NCI-H1417 treated with DMSO at 0.1 percent for 48 hours (cell line): ENCODE data around the gene RB1.

Source experiments
- DNase-seq: peaks from one replicate; lab custom pipeline; 2025; lab: John Stamatoyannopoulos, UW

RB1 gene

DNA sequence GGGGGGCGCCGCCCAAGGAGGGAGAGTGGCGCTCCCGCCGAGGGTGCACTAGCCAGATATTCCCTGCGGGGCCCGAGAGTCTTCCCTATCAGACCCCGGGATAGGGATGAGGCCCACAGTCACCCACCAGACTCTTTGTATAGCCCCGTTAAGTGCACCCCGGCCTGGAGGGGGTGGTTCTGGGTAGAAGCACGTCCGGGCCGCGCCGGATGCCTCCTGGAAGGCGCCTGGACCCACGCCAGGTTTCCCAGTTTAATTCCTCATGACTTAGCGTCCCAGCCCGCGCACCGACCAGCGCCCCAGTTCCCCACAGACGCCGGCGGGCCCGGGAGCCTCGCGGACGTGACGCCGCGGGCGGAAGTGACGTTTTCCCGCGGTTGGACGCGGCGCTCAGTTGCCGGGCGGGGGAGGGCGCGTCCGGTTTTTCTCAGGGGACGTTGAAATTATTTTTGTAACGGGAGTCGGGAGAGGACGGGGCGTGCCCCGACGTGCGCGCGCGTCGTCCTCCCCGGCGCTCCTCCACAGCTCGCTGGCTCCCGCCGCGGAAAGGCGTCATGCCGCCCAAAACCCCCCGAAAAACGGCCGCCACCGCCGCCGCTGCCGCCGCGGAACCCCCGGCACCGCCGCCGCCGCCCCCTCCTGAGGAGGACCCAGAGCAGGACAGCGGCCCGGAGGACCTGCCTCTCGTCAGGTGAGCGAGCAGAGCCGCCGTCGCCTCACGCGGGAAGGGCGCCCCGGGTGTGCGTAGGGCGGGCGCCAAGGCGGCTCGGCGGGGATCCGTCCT, at the start of gene RB1:
RB1 (plus strand) TSS at position 393 of the 784 bp plus-strand sequence; CDS start at position 555, 162 bp downstream.
- DNase-seq: peak; percentile 43

DNA sequence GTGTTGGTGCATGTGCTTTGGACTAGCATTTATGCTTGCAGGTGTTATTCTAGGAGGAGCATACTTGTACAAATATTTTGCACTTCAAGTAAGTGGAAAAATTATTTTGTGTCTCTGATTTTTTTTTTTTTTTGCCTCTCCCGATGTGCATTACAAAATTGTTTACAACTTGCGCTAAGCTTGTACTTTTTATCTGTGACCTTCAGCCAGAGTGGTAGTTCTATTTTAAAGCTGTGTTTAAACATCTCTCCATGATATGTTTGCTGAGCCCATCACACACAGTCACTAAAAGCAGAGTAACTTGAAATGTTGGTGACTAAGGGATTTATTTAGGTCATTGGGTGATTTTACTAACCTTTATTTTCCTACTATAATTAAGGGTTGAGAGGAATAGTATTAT, 49.7 kb upstream of the RB1 start:
- DNase-seq: no peak

DNA sequence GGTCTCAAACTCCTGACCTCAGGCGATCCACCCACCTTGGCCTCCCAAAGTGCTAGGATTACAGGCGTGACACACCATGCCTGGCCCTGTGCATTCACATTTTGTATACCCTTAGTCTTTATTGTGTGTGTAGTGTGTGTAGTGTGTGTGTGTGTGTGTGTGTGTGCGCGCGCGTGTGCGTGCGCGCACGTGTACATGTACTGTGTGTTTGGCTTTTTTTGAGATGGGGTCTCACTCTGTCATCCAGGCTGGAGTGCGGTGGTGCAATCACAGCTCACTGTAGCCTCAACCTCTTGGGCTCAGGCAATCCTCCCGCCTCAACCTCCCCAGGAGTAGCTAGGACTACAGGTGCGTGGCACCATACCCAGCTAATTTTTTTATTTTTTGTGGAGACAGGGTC, 48.5 kb upstream of the RB1 start:
- no peak for DNase-seq

DNA sequence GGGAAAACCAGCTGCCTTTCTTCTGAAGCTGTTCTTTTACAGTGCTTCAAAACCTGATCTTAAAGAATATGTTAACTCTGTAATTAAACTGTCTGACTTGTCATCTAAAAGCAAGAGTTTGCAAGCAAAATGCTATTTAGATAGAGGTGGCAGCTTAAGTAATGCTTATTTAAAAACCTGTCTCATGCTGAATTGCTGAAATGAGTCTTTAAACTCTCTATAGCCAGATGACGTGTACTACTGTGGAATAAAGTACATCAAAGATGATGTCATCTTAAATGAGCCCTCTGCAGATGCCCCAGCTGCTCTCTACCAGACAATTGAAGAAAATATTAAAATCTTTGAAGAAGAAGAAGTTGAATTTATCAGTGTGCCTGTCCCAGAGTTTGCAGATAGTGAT, 47.6 kb upstream of the RB1 start:
- no peak for DNase-seq

DNA sequence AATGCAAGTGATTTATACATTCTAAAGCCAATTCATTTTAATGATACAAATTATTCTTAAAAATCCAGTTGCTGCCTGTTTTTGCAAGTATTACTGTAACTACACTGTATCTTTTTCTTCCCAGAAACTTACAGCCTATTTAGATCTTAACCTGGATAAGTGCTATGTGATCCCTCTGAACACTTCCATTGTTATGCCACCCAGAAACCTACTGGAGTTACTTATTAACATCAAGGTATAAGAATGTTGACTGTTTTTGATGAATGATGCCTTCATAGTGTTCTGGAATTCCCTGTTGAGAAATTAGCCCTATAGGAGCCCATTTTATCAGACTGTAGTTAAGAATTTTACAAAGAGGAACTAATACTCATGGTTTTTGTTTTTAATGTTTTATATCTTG, 45.5 kb upstream of the RB1 start:
- no peak for DNase-seq

DNA sequence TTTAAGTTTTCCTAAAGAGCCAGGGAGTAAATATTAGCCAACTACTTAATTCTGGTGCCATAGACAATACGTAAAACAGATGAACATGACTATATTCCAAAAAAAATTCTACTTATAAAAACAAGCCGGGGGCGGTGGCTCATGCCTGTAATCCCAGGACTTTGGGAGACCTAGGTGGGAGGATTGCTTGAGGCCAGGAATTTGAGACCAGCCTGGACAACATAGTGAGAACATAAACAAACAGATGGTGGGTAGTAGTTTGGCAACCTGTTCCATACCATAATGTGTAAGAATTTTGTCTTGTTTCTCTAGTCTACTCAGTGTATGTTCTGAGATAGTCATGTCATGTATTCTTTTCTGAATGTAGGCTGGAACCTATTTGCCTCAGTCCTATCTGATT, 45.1 kb upstream of the RB1 start:
- no peak for DNase-seq

DNA sequence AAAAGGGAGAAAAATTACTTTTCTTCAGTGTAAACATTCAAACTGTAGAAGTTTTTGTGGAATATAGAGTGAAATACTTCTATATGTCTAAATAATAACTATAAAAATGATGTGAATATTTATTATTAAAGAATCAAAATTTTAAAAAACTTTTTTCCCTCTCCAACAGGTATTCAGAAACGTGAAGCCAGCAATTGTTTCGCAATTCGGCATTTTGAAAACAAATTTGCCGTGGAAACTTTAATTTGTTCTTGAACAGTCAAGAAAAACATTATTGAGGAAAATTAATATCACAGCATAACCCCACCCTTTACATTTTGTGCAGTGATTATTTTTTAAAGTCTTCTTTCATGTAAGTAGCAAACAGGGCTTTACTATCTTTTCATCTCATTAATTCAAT, 42.6 kb upstream of the RB1 start:
- DNase-seq: no peak

DNA sequence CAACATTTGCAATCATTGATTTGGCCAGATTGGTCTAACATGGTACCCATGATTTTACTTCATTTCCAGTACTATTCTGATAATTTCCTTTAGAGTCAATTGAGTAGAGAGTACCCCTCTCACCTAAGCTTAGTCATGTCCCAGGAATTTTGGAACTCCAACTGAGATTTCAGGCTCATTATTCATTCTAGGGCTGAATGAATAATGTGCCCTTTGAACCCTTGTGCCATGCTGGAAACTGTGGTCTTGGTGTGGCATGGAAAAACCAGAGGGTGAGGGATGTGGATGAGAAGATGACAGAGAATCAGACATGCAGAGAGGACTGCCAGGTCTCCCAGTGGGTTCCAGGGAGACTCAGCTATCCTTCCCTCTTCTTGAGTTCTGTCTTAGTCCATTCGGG, 40.4 kb upstream of the RB1 start:
- DNase-seq: no peak

DNA sequence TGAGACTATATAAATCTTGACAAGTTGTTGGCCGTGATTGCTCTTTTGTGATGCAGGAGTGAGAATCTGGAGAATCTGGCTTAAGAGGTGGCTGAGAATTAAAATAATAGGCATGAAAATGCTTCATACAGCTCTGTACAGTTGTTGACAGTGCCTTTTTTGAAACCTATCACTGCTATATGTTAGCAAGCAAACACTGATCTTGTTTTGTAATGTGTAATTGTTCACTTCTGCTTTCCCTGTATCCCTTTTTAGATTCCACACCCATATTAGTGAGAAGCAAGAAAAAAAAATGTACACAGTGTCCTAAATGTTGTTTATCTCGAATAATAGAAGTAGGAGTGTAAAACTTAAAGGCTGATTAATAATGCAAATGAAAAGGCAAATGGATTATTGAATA, 39.5 kb upstream of the RB1 start:
- no peak for DNase-seq

DNA sequence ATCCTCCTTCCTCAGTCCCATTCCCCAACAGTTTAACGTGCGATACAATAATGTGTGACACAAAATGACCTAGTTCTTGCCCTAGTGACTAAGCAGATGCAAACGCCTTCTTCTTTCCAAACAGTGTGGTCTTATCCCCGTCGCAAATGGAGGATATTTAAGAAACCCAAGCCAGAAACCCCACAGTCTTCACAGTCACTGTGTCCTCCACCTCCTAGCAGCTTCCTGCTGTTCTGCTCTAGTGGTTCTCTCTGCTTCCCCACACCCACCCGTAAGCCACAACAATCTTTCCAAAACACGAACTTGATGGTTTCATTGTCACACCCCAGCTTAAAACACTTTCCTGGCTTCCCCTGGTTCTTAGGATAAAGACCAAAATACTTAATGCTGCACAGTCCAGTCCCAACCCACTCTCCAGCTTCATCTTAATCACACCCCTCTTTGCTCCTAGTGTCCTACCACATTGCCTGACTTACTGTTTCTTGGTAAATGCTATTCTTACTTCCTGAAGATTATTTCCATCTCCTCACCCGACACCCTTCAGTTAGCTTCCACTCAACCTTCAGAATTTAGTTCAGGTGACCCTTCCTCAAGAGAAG, 38.2 kb upstream of the RB1 start:
- no peak for DNase-seq

DNA sequence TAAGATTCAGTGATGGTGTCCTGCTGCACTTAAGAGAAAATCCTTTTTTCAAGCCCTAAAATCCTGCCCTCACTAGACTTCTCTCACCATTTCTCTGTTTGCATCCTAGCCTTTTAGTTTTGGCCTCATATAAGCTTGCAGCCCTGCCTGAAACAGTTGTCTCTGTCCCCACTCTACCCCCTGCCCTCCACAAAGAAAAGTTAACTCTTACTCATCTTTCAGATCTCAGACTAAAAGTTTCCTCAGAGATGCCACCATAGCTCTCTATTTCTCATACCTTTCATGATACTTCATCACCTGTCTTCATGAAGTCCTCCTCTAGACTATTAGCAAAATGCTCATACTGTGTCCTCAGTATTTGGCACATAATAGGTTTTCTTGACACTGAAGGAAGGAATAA, 37.4 kb upstream of the RB1 start:
- DNase-seq: no peak

DNA sequence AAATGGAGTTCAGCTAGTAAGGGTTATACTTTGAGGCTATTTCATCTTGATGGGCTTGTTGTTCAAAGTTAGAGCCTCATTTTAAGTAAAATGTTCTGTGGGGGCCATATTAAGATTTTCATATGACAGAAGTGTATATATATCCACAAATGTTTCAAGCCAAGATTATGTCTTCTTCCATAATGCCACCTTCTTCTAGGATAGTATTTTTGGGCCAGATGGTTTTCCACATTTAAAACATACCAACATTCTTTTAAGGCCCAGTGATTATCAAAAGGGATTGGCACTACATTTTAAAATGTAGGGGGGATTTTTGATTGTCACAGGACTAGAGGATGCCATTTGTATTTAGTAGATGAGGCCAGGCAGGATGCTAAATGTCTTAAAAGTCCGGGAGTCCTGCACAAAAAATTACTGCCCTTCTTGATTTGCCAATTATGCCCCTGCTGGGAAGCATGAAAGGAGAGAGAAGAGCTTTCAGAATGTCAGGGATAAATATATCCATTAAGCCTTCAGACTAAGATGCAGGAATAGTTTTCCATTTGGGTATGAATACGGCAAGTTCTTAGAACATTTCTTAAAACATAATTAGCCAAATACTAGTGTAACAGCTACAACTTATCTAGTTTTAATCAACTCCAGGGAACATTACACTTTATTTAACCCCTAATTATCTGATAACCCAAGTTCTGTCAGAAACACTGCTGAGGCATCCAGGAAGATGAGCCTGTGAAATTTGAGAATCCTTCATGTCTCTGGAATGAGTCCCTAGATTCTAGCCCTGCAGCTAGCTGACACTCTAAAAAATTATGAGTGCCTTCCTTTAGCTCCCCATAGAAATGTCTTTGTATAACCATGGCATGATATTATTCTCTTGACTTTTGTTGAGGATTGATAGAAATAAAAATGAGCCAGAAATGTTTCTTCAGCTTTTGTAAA, 36.6 kb upstream of the RB1 start:
- DNase-seq: no peak

DNA sequence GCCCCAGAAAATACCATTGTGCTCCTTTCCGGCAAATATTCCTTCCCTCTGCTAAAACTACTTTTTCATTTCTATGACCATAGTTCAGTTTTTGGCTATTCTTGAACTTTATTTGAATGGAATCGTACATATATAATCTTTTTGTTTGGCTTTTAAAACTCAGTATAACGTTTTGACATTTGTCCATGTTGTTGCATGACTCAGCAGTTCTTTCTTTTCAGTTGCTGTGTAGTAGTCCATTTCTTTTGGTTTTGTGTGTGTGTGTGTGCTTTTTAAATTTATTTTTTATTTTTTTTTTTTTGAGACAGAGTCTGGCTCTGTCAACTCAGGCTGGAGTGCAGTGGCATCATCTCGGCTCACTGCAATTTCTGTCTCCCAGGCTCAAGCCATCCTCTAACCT, 35.5 kb upstream of the RB1 start:
- no peak for DNase-seq

DNA sequence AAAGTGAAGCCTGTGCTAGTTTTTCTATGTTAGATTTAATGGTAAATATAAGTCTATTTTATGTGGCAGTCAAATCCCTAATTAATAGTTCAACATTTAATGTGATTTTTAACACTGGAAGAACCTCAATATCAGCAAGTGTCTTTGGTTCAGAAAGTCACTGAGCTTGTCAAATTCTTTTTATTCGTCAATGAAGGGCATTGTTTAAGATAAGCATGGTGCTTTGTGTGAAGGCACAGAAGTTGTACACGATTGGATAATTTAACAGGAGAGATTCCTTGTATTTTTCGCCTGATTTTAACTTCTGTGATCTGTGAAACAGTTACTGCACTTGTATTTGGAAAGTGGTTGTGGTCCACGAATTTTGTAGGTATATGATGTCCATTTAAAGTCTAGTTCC, 30.2 kb upstream of the RB1 start:
- DNase-seq: no peak

DNA sequence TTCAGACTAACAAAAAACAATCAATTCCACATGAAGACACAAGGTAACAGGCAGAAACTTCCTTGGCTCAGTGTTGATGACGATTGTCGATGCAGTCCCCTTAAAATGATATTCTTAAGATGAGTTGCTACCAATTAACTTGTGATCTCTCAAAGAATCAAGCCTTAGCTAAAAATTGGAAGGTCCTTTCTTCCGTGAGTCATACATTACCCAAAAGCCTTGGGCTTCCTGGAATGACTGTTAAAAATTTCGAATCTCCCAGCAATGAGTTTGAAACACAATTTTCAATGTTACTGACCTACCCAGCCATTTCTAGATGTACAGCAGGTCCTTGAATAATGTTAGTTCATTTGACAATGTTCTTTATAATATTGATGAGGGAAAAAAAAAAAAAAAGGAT, 28.0 kb upstream of the RB1 start:
- DNase-seq: no peak

DNA sequence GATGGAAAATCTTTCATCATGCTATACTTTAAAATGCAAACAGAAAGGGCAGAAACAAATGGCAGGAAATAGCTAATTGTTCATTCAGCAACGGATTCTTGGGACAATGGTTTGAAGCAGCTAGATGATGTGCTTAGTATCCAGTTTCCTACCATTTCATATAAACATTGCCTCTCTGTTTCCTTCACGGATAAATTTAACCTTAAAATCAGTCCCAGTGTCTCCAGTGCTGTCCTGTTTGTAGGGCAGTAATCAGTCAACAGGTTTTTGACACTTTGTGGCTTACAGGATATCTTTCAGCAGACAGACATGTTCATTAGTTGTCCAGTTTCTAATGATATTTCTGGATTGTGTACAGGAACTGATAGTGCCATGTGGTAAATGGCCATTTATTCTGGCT, 24.7 kb upstream of the RB1 start:
- no peak for DNase-seq

DNA sequence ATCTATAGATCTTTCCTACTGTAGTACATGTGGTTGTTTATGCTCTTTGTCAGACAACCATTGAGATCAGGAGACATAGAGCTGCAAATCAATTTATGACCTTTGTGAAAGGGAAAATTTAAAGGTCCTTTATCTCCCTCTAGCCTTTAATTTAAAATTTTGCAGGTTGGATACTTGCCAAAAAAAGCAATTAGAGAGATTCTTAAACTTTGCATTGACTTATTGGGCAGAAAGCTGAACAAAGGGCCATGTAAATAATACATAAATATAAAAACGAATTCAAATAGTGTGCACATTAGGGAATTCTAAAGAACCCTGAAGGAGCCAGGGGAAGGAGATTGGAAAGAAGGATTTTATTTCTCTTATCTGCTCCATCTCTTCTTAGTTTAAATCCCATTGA, 22.0 kb upstream of the RB1 start:
- no peak for DNase-seq

DNA sequence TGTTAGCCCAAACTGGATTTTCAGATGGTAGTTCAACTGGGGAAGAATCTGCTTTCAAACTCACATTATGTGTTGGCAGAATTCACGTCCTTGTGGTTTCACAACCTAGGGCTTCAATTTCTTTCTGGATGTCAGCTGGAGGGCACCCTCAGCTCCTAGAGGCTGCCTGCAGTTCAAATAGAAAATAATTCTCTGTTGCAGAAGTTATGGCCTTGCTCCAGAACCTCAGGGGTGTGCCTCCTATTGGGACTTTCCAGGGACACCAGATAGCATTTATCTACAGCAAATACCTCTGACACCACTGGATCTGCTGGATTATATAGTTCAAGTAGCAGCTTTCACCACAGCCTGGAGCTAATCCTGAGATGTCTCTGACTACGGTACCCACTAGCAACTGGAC, 11.8 kb upstream of the RB1 start:
- DNase-seq: no peak

DNA sequence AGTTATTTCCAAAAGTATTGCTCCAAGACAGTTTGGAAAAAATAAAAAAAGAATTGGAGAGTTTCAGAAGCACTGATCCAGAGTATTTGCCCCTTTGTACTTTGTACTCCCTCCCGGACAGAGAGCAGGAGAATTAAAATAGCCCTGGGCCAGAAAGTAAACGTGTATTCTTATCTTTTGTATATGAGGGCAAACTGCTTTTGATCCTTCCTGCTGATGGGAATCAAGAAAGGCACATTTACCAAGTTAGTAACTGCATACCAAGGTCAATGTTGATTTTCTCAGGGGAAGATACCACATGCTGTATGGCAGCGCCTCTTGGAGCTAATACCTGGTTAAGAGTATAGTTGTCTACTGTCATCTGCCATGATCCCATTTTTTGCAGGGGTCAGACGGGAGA, 10.9 kb upstream of the RB1 start:
- DNase-seq: no peak

DNA sequence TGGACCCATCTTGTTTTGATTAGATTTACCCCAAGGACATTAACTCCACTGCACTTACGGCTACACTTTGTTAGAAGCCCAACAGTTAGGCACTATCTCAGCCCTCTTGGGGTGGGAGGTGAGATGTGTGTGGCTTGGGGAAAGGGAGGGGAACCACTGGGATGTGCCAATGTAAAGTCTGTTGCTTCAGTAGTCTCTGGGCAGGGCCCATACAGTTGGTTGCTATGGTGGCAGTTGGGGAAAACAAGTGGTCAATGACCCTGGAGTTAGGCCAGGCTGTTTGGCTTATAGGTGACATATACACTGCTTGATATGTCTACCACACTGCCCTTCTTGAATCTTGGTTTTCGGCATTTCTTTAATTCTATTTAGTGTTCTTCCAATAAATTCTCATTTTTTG, 8.9 kb upstream of the RB1 start:
- DNase-seq: no peak

DNA sequence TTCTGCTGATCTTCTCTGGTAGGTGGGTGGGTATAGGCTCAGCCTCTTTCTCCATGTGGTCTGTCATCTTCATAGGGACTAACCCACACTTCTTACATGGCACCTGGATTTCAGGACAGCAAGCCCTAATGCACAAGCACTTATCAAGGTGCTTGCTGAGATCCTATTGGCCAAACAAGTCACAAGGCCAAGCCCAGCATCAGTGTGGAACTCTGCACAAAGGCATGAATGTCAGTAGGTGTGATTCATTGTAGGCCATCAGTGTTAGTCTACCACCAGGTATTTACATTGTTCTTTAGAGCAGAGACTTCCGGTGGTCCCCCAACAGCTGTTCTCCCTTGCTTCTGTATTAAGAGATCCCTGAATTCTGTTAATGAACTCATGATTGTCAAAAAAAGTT, 8.3 kb upstream of the RB1 start:
- no peak for DNase-seq

DNA sequence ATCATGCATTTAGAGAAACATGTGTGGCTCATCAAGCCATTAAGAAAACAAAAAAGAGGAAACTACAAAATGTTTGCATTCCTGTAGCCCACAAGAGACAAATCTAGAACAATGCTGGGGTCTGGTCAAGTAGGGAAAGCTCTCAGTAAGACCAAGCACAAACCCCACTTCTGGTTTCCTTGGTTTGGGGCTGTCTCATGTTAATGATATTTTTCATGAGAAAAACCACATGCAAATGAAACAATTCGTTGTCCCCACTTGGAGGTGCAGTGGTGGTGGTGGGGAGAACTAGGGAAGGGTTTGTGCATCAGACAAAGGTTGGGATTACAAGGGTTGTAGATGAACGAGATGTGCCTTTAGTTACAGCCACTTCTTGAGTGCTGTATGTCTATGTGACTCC, 7.0 kb upstream of the RB1 start:
- DNase-seq: no peak
